GM23248 (cell line): ENCODE data around the gene PIK3CD. TPM values are rescaled to one million over a fixed set of nuclear protein-coding genes. Genes with fewer than 3 reads are reported as not detected.
"Not testable (repeated sequence)": the region's sequence is repeated elsewhere in the genome, so short reads cannot be mapped to it uniquely, and the experiment has no call there.

ENCODE experiments used
- DNase-seq: peaks from one replicate; pipeline ENCODE4 v3.0.0-alpha.2; 2015
- H2AFZ ChIP-seq: fragments of 200-600 bp; sonication (generic); 2 replicates; pipeline ENCODE4 v1.6.1; 2016; ENCODE audit warnings: antibody characterized with exemption
- H3F3A ChIP-seq: fragments of 200-600 bp; sonication (generic); 2 replicates; pipeline ENCODE4 v1.6.1; 2016; ENCODE audit warnings: mild to moderate bottlenecking, antibody characterized with exemption, mixed run types; ENCODE audit not compliant: insufficient read depth
- H3K27ac ChIP-seq: fragments of 200-600 bp; sonication (generic); 2 replicates; pipeline ENCODE4 v1.5.1; 2016; ENCODE audit warnings: mild to moderate bottlenecking
- H3K27me3 ChIP-seq: fragments of 200-600 bp; sonication (generic); replicated peaks from 2 replicates; pipeline ENCODE4 v1.6.1; 2016; ENCODE audit warnings: mild to moderate bottlenecking; ENCODE audit not compliant: insufficient read depth
- H3K36me3 ChIP-seq: fragments of 200-600 bp; sonication (generic); 2 replicates; pipeline ENCODE4 v1.6.1; 2016; ENCODE audit warnings: low read depth, mild to moderate bottlenecking
- H3K4me1 ChIP-seq: fragments of 200-600 bp; sonication (generic); 2 replicates; pipeline ENCODE4 v1.6.1; 2016; ENCODE audit warnings: mild to moderate bottlenecking; ENCODE audit not compliant: insufficient read depth
- H3K4me2 ChIP-seq: fragments of 200-600 bp; sonication (generic); one replicate; pipeline ENCODE4 v1.6.1; 2016; ENCODE audit warnings: mild to moderate bottlenecking; ENCODE audit not compliant: unreplicated experiment
- H3K4me3 ChIP-seq: fragments of 200-600 bp; sonication (generic); 2 replicates; pipeline ENCODE4 v1.5.1; 2016; ENCODE audit warnings: mild to moderate bottlenecking
- H3K79me2 ChIP-seq: fragments of 200-600 bp; sonication (generic); 2 replicates; pipeline ENCODE4 v1.6.1; 2016; ENCODE audit warnings: mild to moderate bottlenecking; ENCODE audit not compliant: insufficient read depth
- H3K9ac ChIP-seq: fragments of 200-600 bp; sonication (generic); 2 replicates; pipeline ENCODE4 v1.6.1; 2016; ENCODE audit warnings: mild to moderate bottlenecking
- H3K9me2 ChIP-seq: fragments of 200-600 bp; sonication (generic); 2 replicates; pipeline ENCODE4 v1.6.1; 2016; ENCODE audit warnings: mixed run types, mild to moderate bottlenecking, moderate library complexity; ENCODE audit not compliant: insufficient read depth
- H3K9me3 ChIP-seq: fragments of 200-600 bp; sonication (generic); one replicate; pipeline ENCODE4 v1.6.1; 2017; ENCODE audit warnings: low read depth
- H4K20me1 ChIP-seq: fragments of 200-600 bp; sonication (generic); 2 replicates; pipeline ENCODE4 v1.6.0; 2016; ENCODE audit not compliant: insufficient read depth
- EZH2 ChIP-seq: fragments of 200-600 bp; sonication (generic); IDR thresholded peaks from 2 replicates; pipeline ENCODE4 v1.6.1; 2018; ENCODE audit warnings: antibody characterized with exemption, mild to moderate bottlenecking; ENCODE audit not compliant: insufficient read depth, poor library complexity, severe bottlenecking
- EZH2phosphoT487 ChIP-seq: fragments of 200-600 bp; sonication (generic); IDR thresholded peaks from 2 replicates; pipeline ENCODE4 v1.6.1; 2018; ENCODE audit warnings: antibody characterized with exemption, moderate library complexity, mild to moderate bottlenecking, low read depth; ENCODE audit not compliant: insufficient read depth
- WGBS, 2 experiments: methylation state at CpG; one replicate each; pipeline ENCODE4 v1.1.6; 2015 to 2017; ENCODE audit warnings: low lambda C conversion rate in 2 of 2, low coverage in 1 of 2; ENCODE audit errors: missing lambda C conversion rate in 2 of 2; 5-methylcytosine and 5-hydroxymethylcytosine counted together
- in situ Hi-C: fragments of 300-500 bp; cut with MboI; formaldehyde crosslinking; loops from 2 replicates; pipeline ENCODE4 v1.15.0; 2020
- polyA plus RNA-seq: library from polyadenylated mRNA; unstranded; fragments of >200 nt; fragmentation: Nextera tagmentation; extraction: Ambion mirVana; gene quantifications from 2 replicates; pipeline ENCODE4 v1.2.1, GENCODE V29; 2016
- total RNA-seq: library from RNA; depleted of rRNA; stranded (reverse); fragments of >200 nt; shearing (Covaris generic); gene quantifications from 2 replicates; pipeline ENCODE4 v1.2.3, GENCODE V29; 2014

The PIK3CD gene
- total and polyA plus RNA-seq, 2 experiments from 2014 or later, result 3.5 to 7.1 TPM

- Histone ChIP-seq H3K4me3 (no peak overlapping the region), H2AFZ (no peak overlapping the region), H3F3A (0 out of 2 replicates have a peak, but pooled peaks cover 5% of the 10 kb centered on the region), H3K4me1 (no peaks in the 10 kb centered on the region), H3K9me2 (no peaks in the 10 kb centered on the region), H3K79me2 (no peaks in the 10 kb centered on the region), H3K36me3 (peaks cover 22% of the 10 kb centered on the region), H3K9me3 (no peaks in the 10 kb centered on the region), H3K4me2 (no peak overlapping the region), H3K27ac (no peak overlapping the region), H3K27me3 (no peaks in the 10 kb centered on the region), H4K20me1 (no peaks in the 10 kb centered on the region), H3K9ac (no peak overlapping the region)
- no peak for DNase-seq
- in situ Hi-C loops, result no loop called here
- no peak for TF ChIP-seq EZH2phosphoT487
- TF ChIP-seq EZH2, result no peak
- WGBS, 2 experiments, result 97% methylated on average over 28 of the region's 28 CpGs
Observed at GRCh38 chr1:9744106-9744799, 92.7 kb downstream of the PIK3CD start.

GRCh38 chr1:9746211-9746610 is 94.7 kb downstream of the PIK3CD start:
- Histone ChIP-seq H3K4me3 (no peak overlapping the region), H3K4me1 (no peaks in the 10 kb centered on the region), H2AFZ (no peak overlapping the region), H3F3A (0 out of 2 replicates have a peak, but pooled peaks cover 5% of the 10 kb centered on the region), H3K9me3 (no peaks in the 10 kb centered on the region), H3K27me3 (no peaks in the 10 kb centered on the region), H3K9me2 (no peaks in the 10 kb centered on the region), H3K27ac (peak overlapping the region; percentile 14; the same call in 1 of the 2 replicates), H3K4me2 (no peak overlapping the region), H3K79me2 (no peaks in the 10 kb centered on the region), H4K20me1 (no peaks in the 10 kb centered on the region), H3K36me3 (peaks cover 22% of the 10 kb centered on the region), H3K9ac (no peak overlapping the region)
- no peak for TF ChIP-seq EZH2phosphoT487
- no peak for TF ChIP-seq EZH2
- in situ Hi-C loops, result no loop called here
- DNase-seq, result peak; percentile 62
- 54 to 63% methylated on average over 3 of the region's 3 CpGs for WGBS, 2 experiments

DNA sequence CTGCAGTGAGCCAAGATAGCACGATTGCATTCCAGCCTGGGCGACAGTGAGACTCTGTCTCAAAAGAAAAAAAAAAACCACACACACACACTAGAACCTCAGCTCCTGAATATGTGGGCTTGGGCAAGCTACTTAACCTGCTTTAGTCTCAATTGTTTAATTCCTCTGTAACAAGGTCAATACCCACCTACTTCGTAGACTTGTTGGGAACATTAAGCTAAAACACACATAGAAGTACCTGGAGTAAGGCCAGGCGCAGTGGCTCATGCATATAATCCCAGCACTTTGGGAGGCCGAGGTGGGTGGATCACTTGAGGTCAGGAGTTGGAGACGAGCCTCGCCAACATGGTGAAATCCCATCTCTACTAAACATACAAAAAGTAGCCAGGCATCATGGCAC is 95.1 kb downstream of the PIK3CD start:
- peak overlapping the region; percentile 14; the same call in 1 of the 2 replicates for H3K27ac ChIP-seq
- H3F3A ChIP-seq, result 0 out of 2 replicates have a peak, but pooled peaks cover 5% of the 10 kb centered on the region
- H3K4me2 ChIP-seq, result no peak overlapping the region
- in situ Hi-C loops, result no loop called here
- no peaks in the 10 kb centered on the region for H3K27me3 ChIP-seq
- no peaks in the 10 kb centered on the region for H3K9me2 ChIP-seq
- H3K4me1 ChIP-seq, result no peaks in the 10 kb centered on the region
- H4K20me1 ChIP-seq, result no peaks in the 10 kb centered on the region
- H2AFZ ChIP-seq, result no peak overlapping the region
- H3K9ac ChIP-seq, result no peak overlapping the region
- WGBS, 2 experiments, result 91 to 92% methylated on average over 7 of the region's 7 CpGs
- peaks cover 22% of the 10 kb centered on the region for H3K36me3 ChIP-seq
- no peaks in the 10 kb centered on the region for H3K79me2 ChIP-seq
- no peak for DNase-seq
- H3K9me3 ChIP-seq, result no peaks in the 10 kb centered on the region
- TF ChIP-seq EZH2phosphoT487 (no peak), EZH2 (no peak)
- no peak overlapping the region for H3K4me3 ChIP-seq

DNA sequence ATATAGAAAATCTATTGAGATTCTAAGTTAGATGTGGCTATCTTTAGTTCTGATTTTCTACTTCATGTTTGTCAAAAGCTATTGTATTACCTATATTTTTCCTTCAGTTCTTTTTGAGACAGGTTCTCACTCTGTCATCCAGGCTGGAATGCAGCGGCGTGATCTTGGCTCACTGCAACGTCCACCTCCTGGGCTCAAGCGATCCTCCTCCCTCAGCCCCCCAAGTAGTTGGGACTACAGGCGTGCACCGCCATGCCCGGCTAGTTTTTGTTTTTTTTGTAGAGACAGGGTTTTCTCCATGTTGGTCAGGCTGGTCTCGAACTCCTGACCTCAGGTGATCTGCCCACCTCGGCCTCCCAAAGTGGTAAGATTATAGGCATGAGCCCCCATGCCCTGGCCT is 96.9 kb downstream of the PIK3CD start:
- H3K27me3 ChIP-seq, H3K9ac ChIP-seq, H3K4me2 ChIP-seq, H3K79me2 ChIP-seq, H3K4me1 ChIP-seq, DNase-seq, H2AFZ ChIP-seq, H3F3A ChIP-seq, H3K9me3 ChIP-seq, H3K4me3 ChIP-seq, H4K20me1 ChIP-seq, H3K9me2 ChIP-seq, H3K27ac ChIP-seq, in situ Hi-C loops: not testable (repeated sequence)
- H3K36me3 ChIP-seq, result peaks cover 15% of the 10 kb centered on the region; the same call in 1 of the 2 replicates
- 97 to 99% methylated on average over 9 of the region's 9 CpGs for WGBS, 2 experiments
